Activated CD8-positive, alpha-beta memory T cell treated with anti-CD3 and anti-CD28 coated beads, Interleukin-2, amount 10 ng/mL, durations not matched to agents 7 days and 5 days (primary cell): ENCODE measurements around the gene CRYZ. TPM values are rescaled to one million over a fixed set of nuclear protein-coding genes. Genes with fewer than 3 reads are reported as not detected.
"Not testable (repeated sequence)": the region's sequence is repeated elsewhere in the genome, so short reads cannot be mapped to it uniquely, and the experiment has no call there.

ENCODE experiments used
- ATAC-seq: fragments of 150-1000 bp; cut with Tn5 transposase; one replicate; pipeline ENCODE4 v1.10.0; 2021; ENCODE audit warnings: moderate library complexity
- CTCF ChIA-PET: fragments of 350-600 bp; sonication (Branson Sonifier 250); formaldehyde crosslinking; loops from one replicate; lab custom pipeline; 2021; ENCODE audit warnings: antibody characterized with exemption; lab: Charles Lee
- DNase-seq: peaks from one replicate; pipeline ENCODE4 v3.0.0-alpha.2; 2020
- H3K27ac Mint-ChIP-seq: one replicate; pipeline ENCODE4 v1.8.0; 2021; ENCODE audit warnings: mild to moderate bottlenecking, mixed read lengths
- H3K27me3 Mint-ChIP-seq: one replicate; pipeline ENCODE4 v1.8.0; 2021; ENCODE audit warnings: mixed read lengths
- H3K36me3 Mint-ChIP-seq: one replicate; pipeline ENCODE4 v1.8.0; 2021; ENCODE audit warnings: mild to moderate bottlenecking, mixed read lengths
- H3K4me1 Mint-ChIP-seq: one replicate; pipeline ENCODE4 v1.8.0; 2021; ENCODE audit warnings: mixed read lengths
- H3K4me3 Mint-ChIP-seq: one replicate; pipeline ENCODE4 v1.8.0; 2021; ENCODE audit warnings: mild to moderate bottlenecking, moderate library complexity, mixed read lengths
- H3K9me3 Mint-ChIP-seq: one replicate; pipeline ENCODE4 v1.8.0; 2022; ENCODE audit warnings: low read depth, mixed read lengths
- total RNA-seq, 2 experiments: library from RNA; stranded (reverse); gene quantifications; one replicate each; pipeline ENCODE4 v1.2.3, GENCODE V29; 2021

The CRYZ gene
- total RNA-seq, 2 experiments from 2014 or later: 17.6 to 20.4 TPM

- Mint-ChIP-seq H3K36me3 (no peaks in the 10 kb centered on the region), H3K27ac (no peak overlapping the region), H3K4me3 (no peak overlapping the region), H3K9me3 (no peaks in the 10 kb centered on the region), H3K4me1 (peaks cover 16% of the 10 kb centered on the region), H3K27me3 (peaks cover 32% of the 10 kb centered on the region)
- CTCF ChIA-PET: no interaction called here
- DNase-seq (no peak), ATAC-seq (no peak)
Measured at GRCh38 chr1:74684301-74684700, 48.5 kb downstream of the CRYZ start.

DNA sequence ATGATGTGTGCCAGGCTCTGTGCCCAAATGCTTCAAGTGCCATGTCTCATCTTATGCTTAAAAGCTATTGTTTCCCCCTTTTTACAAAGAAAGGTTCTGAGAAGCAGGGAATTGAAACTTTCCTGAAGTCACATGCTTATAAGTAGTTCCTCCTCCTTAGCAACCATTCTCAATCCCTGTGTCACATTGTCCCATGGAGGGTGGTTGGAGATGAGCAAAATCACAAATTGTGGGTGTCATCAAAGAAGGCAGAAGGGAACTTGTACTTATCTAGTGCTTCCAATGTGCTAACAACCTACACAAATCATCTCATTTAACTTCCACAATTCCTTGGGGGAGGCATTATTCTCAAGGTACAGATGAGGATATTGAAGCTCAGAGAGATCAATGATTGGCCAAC is 49.2 kb downstream of the CRYZ start:
- DNase-seq (no peak), ATAC-seq (no peak)
- H3K9me3 Mint-ChIP-seq: no peaks in the 10 kb centered on the region
- no peak overlapping the region for H3K27ac Mint-ChIP-seq
- no peak overlapping the region for H3K4me3 Mint-ChIP-seq
- H3K36me3 Mint-ChIP-seq: no peaks in the 10 kb centered on the region
- H3K4me1 Mint-ChIP-seq: peaks cover 16% of the 10 kb centered on the region
- CTCF ChIA-PET: no interaction called here
- H3K27me3 Mint-ChIP-seq: peaks cover 34% of the 10 kb centered on the region

DNA sequence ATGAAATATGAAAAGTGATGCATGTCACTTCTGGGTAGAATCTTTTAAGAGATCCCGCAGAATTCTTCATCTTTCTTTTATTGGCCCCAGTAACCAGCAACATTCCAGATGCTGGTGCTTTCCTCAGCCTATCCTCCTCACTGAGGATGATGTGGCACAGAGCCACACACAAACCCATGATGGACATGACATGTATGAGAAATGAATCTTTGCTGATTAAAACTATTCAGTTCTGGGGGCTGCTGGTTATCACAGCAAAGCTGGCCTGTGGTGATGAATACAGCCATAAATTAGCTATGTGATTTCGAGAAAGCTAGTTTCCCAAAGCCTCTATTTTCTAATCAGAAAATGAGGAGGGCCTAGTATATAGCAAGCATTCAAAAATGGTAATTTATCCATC is 51.0 kb downstream of the CRYZ start:
- Mint-ChIP-seq H3K9me3 (no peaks in the 10 kb centered on the region), H3K36me3 (no peaks in the 10 kb centered on the region), H3K27ac (no peak overlapping the region), H3K4me3 (no peak overlapping the region), H3K27me3 (peaks cover 44% of the 10 kb centered on the region), H3K4me1 (peaks cover 16% of the 10 kb centered on the region)
- ATAC-seq (no peak), DNase-seq (no peak)
- CTCF ChIA-PET: interaction anchor here (1.0 kb wide), 1 partner anchor 51 kb away, joined by 3 read pairs; the partner anchor contains the start of genes CRYZ and TYW3

- Mint-ChIP-seq H3K27me3 (peaks cover 45% of the 10 kb centered on the region), H3K9me3 (no peaks in the 10 kb centered on the region), H3K4me1 (peaks cover 16% of the 10 kb centered on the region), H3K4me3 (no peak overlapping the region), H3K36me3 (no peaks in the 10 kb centered on the region), H3K27ac (no peak overlapping the region)
- no peak for DNase-seq
- peak; percentile 63 for ATAC-seq
- CTCF ChIA-PET: interaction anchor here (0.6 kb wide), 1 partner anchor 21 kb away, joined by 3 read pairs; no protein-coding TSS in a partner anchor
Measured at GRCh38 chr1:74681449-74681848, 51.4 kb downstream of the CRYZ start.

DNA sequence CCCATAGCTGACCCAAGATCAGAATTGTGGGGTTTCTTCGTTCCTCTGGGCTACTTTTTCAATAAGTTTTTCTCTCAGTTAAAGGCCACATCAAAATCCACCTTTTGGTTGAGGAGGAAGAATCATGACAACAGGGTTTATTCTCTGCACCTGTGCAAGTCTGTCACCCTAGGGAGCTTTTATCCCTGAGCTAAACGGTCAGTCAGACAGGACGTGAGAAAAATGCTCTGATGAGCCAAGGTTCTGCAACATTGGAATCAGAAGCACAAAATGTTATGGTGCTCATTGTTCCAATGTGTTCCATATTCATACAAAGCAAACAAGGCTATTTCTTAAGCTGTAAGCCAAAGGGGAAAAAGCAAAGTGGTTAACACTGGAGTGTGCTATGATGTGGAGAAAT is 51.8 kb downstream of the CRYZ start:
- H3K4me3 Mint-ChIP-seq: no peak overlapping the region
- H3K9me3 Mint-ChIP-seq: no peaks in the 10 kb centered on the region
- CTCF ChIA-PET: interaction anchor here (0.6 kb wide), 1 partner anchor 21 kb away, joined by 3 read pairs; no protein-coding TSS in a partner anchor
- peaks cover 46% of the 10 kb centered on the region for H3K27me3 Mint-ChIP-seq
- H3K27ac Mint-ChIP-seq: no peak overlapping the region
- DNase-seq (no peak), ATAC-seq (no peak)
- H3K36me3 Mint-ChIP-seq: no peaks in the 10 kb centered on the region
- H3K4me1 Mint-ChIP-seq: peaks cover 16% of the 10 kb centered on the region

DNA sequence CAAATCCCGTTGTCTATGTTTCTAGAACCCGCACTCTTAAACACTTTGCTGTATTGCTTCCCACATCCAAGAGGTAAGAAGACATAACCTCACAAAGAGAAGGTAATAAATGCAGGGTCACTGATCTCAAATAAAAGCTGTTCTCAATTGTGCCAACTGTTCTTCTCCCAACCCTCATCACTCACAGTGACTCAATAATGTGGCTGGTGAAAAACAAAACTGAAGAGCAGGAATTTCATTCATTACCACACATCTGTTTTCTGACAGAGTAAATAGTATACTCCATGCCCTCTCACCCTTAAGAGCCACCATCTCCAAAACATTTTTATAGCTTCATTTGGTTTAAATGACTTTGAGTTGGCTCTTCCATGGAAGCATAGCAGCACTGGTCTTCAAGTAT is 53.0 kb downstream of the CRYZ start:
- ATAC-seq: no peak
- H3K4me3 Mint-ChIP-seq: no peak overlapping the region
- no peaks in the 10 kb centered on the region for H3K36me3 Mint-ChIP-seq
- peaks cover 16% of the 10 kb centered on the region for H3K4me1 Mint-ChIP-seq
- H3K9me3 Mint-ChIP-seq: no peaks in the 10 kb centered on the region
- peaks cover 51% of the 10 kb centered on the region for H3K27me3 Mint-ChIP-seq
- DNase-seq: no peak
- H3K27ac Mint-ChIP-seq: no peak overlapping the region
- CTCF ChIA-PET: no interaction called here

GRCh38 chr1:74677926-74678325 is 54.9 kb downstream of the CRYZ start:
- H3K27me3 Mint-ChIP-seq: peaks cover 55% of the 10 kb centered on the region
- DNase-seq (no peak), ATAC-seq (no peak)
- H3K27ac Mint-ChIP-seq: no peak overlapping the region
- peaks cover 19% of the 10 kb centered on the region for H3K4me1 Mint-ChIP-seq
- CTCF ChIA-PET: interaction anchor here (1.4 kb wide), 1 partner anchor 12 kb away, joined by 3 read pairs; no protein-coding TSS in a partner anchor
- H3K4me3 Mint-ChIP-seq: no peak overlapping the region
- no peaks in the 10 kb centered on the region for H3K9me3 Mint-ChIP-seq
- no peaks in the 10 kb centered on the region for H3K36me3 Mint-ChIP-seq

- Mint-ChIP-seq H3K36me3 (no peaks in the 10 kb centered on the region), H3K9me3 (no peaks in the 10 kb centered on the region), H3K4me3 (no peak overlapping the region), H3K27me3 (peaks cover 61% of the 10 kb centered on the region), H3K27ac (no peak overlapping the region), H3K4me1 (peaks cover 3% of the 10 kb centered on the region)
- no peak for ATAC-seq
- CTCF ChIA-PET: interaction anchor here (1.5 kb wide), 1 partner anchor 17 kb away, joined by 3 read pairs; no protein-coding TSS in a partner anchor
- no peak for DNase-seq
Measured at GRCh38 chr1:74674278-74675048, 58.4 kb downstream of the CRYZ start.

DNA sequence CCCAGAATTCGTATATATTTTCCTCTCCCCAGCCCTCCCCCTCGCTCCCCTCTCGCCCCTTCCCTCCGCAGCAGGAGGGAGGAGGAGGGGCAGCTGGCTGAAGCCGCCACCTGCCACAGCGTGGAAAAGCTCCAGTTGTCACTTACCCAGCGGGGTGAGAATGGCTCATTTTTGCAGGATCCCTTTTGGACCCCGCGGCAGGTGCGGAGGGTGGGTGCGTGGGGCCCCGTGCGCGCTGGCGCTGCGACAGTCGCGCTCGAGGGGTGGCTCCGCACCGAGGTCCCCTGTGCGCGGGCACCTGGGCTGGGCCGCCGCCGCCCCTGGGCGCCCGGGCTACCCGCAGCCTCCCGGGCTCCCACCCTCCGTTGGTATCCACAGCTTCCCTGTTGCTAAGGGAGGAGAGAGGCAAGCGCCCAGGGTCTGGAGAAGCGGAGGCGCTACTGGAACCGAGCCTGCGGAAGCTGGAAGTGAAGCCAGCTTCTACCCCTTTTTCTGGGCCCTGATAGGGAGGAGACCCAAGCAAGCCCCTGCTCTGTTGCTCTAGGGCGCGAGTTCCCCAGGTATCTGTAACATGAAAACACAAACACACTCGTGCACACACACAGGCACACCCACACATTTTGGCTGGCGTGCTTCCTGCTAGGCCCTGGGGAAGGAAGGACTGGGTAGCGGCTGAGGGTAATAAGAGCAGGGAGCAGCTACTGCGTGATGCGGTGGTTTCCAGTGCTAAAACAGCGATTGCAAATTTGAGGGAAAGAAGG is 59.3 kb downstream of the CRYZ start, which contains the start of gene ERICH3:
ERICH3 (minus strand) TSS at position 442 of the 761 bp plus-strand sequence; CDS start at position 169, 273 bp downstream.
- Mint-ChIP-seq H3K36me3 (no peaks in the 10 kb centered on the region), H3K27me3 (peaks cover 57% of the 10 kb centered on the region), H3K4me3 (no peak within 1 kb of the TSS), H3K27ac (no peak within 1 kb of the TSS), H3K9me3 (no peaks in the 10 kb centered on the region), H3K4me1 (peaks cover 3% of the 10 kb centered on the region)
- peak; percentile 9 for ATAC-seq
- no peak for DNase-seq
- CTCF ChIA-PET: no interaction called here

DNA sequence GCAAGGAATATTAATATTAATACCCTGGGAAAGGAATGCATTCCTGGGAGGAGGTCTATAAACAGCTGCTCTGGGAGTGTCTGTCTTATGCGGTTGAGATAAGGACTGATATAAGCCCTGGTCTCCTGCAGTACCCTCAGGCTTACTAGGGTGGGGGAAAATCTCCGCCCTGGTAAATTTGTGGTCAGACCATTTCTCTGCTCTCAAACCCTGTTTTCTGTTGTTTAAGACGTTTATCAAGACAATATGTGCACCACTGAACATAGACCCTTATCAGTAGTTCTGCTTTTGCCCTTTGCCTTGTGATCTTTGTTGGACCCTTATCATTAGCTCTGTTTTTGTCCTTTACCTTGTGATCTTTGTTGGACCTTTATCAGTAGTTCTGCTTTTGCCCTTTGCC is 62.0 kb downstream of the CRYZ start:
- not testable (repeated sequence) for H3K36me3 Mint-ChIP-seq, H3K4me3 Mint-ChIP-seq, H3K4me1 Mint-ChIP-seq, ATAC-seq, H3K9me3 Mint-ChIP-seq, H3K27ac Mint-ChIP-seq, DNase-seq
- H3K27me3 Mint-ChIP-seq: peaks cover 55% of the 10 kb centered on the region
- CTCF ChIA-PET: interaction anchor here (1.5 kb wide), 1 partner anchor 18 kb away, joined by 3 read pairs; no protein-coding TSS in a partner anchor

Other genes with a start within 250 kb of the CRYZ start
- gene LRRC53, start 220.4 kb downstream of the CRYZ start, total RNA-seq: not detected
- under 1 TPM; 0.05 to 0.23 TPM for gene ERICH3, start 59.3 kb downstream of the CRYZ start, total RNA-seq
- 10 to 100 TPM; 15.0 to 23.2 TPM for gene TYW3, start 102 bp upstream of the CRYZ start, total RNA-seq